HTERT RPE-1 (cell line): ENCODE measurements around the gene TTC32.
"Not testable (repeated sequence)": the region's sequence is repeated elsewhere in the genome, so short reads cannot be mapped to it uniquely, and the experiment has no call there.

Source experiments
- in situ Hi-C: fragments of 300-500 bp; cut with MboI; formaldehyde crosslinking; loops from 4 replicates; pipeline ENCODE4 v1.14.3; 2020; ENCODE audit warnings: low sequenced_read_pairs

Gene TTC32

DNA sequence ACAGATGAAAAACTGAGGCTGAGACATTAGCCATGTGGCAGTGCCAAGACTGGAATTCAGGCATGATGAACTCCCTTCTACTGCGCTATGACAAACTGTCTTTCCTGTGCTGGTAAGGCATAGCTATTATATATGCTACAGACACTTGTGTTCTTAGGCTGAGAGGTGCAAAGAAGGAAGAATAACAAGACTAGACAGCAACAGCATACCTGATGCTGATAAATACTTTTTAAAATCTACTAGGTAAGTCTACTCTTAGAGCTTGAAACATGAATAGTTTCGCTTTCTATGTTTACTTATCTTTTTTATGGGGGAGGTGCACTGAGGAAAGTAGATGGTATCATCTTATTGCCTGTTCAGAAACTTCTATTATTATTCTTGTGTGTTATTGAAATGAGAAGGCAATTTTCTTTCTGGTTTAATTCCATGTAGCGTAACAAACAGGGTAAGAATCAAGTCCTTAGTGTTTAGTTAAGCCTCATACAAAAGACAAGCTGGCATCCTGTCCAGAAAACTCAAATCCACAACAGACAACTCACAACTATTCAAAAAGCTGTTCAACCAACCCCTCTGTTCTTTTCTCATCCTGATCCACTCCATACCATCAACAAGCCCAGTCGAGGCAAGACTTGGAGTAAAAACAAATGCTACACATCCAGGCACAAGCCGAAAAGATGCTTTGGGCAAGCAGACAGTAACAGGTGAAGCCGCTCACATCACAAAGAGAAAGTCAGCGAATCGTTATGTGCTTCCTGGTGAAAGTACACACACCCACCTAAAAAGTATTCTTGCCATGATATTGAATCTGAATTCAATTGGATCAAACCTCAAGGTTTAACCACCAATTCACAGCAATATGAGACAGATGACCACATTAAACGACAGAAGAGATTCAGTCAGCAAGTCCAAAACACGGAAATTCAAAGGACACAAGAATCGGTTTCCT lies 1.5 kb downstream of the TTC32 start:
- in situ Hi-C loops: no loop called here

DNA sequence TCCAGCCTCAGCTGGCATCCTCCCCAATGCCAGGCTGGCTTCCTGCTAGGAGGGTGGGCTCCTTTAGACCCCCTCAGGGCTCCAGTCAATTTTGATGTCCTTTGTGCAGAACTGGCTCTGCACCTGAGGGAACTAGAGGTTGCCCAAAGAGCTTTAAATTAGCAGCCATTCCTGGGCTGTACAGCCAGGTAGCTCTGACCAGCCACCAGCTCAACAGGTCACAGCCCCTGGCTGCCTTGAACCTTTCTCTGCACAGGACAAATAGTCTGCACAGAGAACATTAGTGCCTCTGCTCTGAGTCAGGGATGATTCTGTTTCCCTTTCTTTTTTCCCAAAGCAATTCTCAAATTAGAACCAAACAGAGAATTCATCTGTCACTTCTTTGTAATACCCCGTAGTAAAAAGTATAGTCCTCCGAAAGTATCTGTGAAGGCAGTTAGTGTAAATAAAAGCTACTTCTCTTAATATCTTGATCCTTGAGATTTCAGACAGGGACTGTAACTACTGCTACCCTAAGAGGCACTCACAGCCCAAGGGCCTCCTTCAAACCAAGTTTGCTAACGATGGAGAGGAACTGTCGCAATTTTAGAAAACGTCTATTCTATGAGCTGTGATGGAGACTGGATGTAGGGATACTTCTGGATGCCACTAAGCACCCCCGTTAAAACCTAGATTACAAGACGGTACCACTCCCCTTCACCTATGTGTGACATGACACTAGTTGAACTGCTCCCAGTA lies 3.0 kb downstream of the TTC32 start:
- in situ Hi-C loops: no loop called here

DNA sequence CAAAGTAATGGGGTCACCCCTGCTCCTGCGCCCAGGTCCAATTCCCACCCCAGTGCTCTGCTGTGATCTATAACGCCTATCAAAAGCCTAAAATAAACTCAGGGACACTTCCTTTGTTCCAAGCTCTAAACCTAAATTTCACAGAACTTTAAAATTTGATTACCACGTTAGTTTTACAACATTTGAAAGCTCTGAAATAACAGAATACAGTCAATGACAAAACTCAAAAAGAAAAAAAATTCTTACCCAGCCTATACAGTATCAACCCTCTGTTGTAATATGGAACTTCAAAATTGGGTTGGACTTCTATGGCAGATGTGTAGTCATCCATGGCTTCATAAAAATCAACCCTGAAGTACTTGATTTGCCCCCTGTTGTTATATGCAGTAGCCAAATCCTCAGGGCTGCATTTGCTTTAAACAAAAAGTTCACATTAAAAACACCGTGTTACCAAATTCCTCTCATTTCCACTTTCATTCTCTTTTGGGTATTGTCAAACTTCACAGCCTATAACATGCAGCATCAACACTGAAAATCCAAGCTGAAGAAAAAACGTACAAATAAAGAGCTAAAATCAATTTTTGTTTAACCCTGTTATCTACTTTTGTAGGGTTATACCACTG lies 4.0 kb downstream of the TTC32 start:
- in situ Hi-C loops: no loop called here

DNA sequence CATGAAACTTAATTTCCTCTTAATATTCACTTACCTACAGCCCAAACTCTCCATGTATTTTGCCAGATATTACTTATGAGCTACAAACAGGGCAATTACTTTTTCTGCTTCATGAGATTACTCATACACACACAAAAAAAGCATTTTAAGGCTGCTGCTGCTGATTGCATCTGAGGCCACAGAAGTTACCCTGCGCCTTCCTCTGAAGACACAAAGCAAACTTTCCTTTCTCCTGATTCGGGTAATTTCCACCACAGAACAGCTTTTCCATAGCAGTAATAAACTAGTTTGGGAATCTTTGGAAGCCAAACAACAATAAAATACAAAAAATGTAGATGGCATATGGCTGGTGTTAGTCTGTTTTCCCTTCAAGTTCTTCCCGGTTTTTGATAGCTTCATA lies 6.2 kb downstream of the TTC32 start:
- in situ Hi-C loops: no loop called here

DNA sequence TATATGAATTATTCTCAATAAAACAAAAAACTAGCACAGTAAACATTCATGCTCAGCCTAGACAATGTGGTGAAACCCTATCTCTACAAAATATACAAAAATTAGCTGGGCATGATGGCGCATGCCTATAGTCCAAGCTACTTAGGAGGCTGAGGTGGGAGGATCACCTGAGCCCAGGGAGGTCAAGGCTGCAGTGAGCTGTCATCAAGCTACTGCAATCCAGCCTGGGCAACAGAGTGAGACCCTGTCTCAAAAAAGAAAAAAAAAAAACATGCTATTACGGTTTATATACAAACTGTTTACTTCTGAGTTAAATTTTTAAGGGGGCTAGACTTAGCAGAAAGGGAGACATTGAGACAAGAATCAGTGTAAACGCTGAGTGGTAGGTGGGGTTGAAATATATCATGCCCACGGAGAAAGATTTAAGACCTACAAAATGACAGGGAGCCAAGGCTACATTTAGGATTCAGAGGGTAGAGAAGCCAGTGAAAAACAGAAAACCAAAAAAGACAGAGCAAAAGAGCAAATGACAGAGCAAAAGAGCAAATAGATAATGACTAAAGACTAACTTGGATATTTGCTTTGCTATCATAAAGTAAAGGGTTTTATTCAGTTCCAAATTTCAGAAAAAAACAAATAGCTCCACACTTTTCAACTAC lies 7.5 kb downstream of the TTC32 start:
- in situ Hi-C loops: no loop called here

DNA sequence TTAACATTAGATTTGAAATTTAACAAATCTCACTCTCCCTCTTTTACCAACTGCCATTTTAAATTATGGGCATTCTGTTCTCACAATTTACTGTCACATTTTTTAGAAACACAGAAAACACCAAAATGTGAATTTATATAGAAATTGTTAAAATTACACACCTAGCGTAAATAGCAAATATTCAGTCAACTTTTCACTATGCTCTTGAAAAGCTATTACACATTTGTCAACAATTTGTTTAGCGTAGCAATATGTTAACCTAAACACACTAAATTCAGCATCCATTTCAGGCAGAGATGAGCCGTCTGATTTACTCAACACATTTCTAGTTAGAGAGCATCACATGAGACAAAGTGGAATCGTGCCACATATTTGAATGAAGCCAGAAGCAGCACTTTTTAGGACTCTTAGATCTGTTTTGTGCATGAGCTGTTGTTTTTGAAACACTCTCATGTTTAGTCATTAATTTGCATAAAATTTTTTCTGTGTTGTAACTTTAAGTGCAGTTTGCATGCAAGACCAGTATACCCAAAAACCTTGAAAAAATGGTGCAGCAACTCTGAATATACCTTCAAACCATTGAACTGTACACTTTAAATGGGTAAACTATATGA lies 8.2 kb downstream of the TTC32 start:
- in situ Hi-C loops: no loop called here

DNA sequence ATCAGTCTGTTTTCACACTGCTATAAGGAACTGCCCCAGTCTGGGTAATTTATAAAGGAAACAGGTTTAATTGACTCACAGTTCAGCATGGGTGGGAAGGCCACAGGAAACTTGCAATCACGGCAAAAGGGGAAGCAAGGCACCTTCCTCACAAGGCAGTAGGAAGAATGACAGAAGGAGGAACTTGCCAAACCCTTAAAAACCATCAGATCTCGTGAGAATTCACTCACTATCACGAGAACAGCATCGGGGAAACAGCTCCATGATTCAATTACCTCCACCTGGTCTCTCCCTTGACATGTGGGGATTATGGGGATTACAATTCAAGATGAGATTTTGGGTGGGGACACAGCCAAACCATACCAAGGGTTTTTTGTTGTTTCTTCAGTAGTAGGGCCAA lies 9.8 kb downstream of the TTC32 start:
- in situ Hi-C loops: not testable (repeated sequence)

DNA sequence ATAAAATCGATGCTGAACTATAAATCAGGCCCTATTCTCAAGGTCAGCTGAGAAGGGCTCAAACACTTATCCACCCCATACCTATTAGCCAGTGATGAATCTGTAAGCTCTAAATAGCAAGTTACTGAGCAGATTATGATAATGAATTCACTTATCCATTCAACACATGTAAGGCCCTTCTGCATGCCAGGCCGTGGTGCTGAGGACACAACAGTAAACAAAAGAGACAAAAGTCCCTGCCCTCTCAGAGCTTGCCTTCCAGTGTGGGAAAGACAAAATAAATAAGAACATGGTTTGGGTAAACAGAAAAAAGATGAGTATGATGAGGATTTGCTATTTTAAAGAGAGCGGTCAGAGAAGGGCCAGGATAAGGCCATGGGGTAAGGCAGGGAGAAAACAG lies 11.7 kb downstream of the TTC32 start:
- in situ Hi-C loops: no loop called here

DNA sequence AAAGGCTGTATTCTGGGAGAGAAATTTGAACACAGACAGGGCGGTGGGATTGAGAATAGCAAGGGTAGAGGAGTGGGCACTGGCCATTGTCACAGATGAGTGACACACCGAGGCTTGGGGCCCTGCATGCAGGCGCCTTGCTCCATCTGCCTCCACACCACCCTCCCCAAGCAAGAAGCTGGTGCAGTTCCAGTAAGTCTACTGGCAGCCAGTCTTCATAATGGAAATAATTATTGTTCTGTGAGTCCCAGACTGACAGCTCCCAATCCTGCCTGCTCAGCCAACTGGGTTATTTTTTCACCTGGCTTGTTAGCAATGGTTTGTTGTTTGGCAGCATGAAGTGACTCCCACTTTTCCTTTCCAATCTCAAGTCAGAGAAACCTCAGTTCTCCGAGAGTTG lies 13.0 kb downstream of the TTC32 start:
- in situ Hi-C loops: no loop called here

DNA sequence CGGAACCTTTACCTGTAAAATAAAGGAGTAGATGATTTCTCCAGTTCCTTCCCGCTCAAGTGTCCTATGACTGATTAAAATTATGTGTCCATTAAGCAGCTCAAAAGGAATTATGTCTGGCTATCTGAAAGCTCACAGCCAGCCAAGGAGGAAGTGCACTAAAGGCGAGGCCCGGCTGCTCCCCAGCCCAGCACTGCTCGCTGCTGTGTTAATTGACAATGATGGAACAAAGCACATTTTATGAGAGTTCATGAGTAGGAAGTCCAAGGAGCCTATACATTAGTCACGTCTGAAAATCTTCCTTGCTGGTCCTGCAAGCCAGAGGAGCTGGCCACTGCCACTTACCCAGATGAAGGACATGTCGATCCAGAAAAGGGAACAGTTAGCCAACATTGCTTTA lies 14.3 kb downstream of the TTC32 start:
- in situ Hi-C loops: no loop called here

DNA sequence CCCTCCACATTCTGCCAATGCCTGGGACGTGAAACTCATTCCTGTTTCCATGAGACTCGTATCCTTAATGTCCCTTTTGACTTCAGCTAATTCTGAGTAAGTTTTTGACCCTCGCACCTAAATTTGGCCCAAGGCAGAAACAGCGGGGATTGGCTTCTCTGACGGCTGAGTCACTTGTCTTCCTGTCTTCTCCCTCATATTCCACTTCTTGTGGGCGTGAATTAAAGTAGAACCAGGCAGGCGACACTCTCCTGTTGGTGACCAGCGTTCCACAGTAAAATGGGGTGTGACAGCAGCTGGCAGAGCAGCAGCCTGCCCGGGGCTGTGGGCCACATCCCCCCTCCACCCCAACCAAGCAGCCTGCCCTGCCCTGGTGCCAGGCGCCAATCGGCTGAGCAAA lies 15.5 kb downstream of the TTC32 start:
- in situ Hi-C loops: no loop called here

DNA sequence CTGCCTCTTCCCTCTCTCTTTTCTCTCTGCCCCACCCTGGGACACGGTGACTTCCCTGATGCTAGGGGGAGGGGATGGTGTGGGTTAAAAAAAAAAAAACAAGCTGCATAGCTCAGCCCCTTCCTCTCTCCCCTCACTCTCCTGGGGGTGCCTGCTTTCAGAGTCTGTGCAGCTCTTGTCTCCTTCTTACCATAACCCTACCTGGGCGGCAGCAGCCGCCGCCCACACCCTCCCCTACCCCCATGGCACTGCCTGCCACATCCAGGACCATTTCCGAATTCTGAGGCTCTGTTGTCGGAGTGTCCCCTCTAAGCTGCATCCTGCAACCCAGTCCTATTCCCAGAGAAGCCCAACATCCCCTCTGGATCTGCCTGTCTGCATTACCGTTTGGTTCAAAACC lies 16.0 kb downstream of the TTC32 start:
- in situ Hi-C loops: no loop called here

DNA sequence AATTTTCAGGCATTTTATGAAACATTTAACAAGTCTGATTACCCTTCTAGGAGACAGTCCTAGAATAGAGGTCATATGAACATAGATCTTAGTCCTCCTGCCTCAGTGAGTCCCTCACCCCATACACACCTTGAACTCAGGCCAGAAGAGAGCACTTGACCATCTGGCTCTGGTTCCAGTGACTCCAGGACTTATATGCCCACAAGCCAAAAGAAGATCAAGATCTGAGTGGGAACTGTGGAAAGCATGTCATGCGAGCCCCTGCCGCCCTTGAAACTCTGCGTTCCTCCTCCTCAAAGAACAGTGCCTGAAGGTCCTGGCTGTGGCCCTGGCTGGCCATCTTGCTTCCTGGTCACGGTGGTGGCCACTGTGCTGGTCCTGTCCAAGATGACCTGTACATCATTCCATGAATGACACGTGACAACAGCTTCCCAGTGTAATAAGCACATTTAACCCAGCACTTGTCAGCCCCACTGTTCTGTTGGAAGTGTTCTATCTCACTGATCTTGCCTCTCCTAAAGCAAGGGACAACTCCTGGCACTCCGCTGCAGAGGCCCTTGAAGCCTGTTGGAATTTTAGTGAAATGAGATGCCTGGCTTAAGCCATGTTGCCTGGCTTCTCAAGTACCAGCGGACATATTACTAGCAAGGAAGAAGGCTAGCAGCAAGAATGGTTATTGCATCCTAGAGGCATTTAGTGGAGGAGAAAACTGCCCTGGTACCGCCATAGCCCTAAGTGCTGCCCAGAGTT lies 17.6 kb downstream of the TTC32 start:
- in situ Hi-C loops: no loop called here

DNA sequence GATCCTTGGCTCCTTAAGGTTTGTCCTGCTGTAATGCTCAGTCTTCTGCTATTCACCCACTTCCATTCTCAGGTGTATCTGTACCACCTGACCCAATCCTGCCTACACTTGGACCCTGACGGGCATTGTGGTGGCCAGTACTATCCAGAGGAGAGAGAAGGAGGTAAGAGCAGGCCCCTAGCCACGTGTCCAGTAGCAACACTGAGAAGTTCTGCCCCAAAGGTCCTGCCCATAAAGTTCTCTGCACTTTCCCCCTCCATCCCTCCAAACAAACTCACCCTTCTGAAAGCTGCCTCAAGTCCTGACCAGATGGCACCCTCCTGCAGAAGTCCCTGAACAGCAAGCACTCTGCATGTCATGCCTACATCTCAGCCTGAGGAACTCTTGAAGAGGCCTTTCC lies 18.3 kb downstream of the TTC32 start:
- in situ Hi-C loops: no loop called here

DNA sequence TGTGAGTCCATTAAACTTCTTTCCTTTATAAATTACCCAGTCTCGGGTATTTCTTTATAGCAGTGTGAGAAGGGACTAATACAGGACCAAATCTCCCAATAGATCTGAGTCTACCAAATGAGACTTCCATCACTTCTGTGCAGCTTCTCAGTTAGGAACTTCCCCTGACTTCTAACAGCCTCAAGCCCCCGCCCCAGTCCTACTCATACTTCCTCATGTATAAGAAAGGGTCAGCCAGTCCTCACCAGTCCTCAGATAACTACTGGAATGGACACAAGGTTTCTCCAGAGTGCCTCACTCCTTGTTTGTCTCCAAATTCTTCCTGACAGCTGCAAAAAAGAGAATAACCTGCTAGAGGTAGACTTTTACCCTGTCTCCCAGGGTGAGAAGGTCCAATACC lies 19.5 kb downstream of the TTC32 start:
- in situ Hi-C loops: no loop called here

DNA sequence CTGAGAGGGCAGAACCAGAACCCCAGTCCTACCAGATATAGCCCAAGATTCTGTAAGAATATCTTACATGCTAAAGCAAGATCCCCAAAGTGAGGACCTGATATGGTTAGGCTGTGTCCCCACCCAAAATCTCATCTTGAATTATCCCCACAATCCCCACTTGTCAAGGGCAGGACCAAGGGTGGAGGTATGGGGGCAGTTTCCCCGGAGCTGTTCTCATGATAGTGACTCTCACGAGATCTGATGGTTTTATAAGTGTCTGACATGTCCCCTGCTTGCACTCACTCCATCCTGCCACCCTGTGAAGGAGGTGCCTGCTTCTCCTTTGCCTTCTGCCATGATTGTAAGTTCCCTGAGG lies 19.9 kb downstream of the TTC32 start:
- in situ Hi-C loops: no loop called here

DNA sequence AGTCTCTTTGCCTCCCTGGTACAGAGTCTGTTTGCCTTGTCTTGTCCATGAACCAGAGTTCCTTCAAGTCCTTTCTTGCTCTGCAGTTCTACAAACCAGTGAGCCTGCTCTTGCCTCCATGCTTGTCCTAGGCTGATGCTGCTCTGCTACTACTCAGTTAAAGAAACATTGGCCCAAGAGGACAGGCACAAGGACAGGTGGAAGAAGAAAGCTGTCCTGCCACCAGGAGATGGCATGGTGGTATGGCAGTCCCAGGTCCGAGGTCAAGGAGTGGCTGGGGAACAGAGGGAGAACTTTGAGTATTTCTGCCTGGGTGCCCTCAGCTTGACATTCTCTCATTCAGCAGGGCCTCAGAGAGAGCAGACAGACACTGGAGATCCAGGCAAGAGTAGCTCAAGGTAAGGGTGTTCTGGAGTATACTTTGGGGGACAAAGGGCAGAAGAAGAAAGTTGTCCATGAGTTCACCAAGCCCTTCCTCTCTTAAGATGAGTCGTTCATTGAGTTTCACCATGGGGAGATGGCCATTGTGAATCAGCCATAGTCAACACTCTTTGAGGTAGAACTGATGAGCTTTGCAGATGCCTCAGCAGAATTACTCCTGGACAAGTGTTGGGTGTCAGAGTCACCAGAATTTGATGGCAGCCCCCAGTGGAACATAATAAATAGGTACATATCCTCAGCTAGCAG lies 20.4 kb downstream of the TTC32 start:
- in situ Hi-C loops: no loop called here

DNA sequence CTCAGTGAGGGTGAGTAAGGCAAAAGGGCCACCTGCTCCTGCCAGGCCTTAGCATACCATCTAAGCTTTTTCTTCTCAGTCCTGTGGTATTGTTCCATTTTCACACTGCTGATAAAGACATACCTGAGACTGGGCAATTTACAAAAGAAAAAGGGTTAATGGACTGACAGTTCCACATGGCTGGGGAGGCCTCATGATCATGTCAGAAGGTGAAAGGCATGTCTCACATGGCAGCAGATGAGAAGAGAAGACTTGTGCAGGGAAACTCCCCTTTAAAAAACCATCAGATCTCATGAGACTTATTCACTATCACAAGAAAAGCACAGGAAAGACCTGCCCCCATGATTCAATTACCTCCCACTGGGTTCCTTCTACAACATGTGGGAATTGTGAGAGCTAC lies 21.6 kb downstream of the TTC32 start:
- in situ Hi-C loops: not testable (repeated sequence)

DNA sequence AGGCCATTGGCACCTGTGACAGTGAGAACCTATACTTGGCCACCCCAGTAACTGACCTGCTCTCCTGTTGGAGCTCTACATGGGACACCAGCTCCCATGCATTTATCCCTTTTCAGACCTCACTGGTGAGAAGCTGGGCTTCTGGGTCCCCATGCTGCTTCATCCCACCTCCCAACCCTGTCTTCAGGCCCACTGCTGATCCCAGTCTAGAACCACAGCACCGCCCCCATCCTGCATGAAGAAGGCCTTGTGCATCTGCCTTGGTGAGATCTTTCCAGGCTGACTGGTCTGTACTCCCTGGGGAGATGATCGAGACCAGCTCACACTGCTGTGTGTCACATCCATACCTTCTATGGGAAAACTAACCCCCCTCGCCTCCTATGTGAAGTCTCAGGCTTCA lies 22.7 kb downstream of the TTC32 start:
- in situ Hi-C loops: no loop called here
